Measurements from ENCODE around the gene ABCF2. TPM values are rescaled to one million over a fixed set of nuclear protein-coding genes. Genes with fewer than 3 reads are reported as not detected.

ABCF2 gene
- total and polyA plus RNA-seq, 2 of the 13 experiments (the other 11 are each of a cell fraction or from before 2014, with no cell fraction given) = 16.3 to 42.5 TPM

DNA sequence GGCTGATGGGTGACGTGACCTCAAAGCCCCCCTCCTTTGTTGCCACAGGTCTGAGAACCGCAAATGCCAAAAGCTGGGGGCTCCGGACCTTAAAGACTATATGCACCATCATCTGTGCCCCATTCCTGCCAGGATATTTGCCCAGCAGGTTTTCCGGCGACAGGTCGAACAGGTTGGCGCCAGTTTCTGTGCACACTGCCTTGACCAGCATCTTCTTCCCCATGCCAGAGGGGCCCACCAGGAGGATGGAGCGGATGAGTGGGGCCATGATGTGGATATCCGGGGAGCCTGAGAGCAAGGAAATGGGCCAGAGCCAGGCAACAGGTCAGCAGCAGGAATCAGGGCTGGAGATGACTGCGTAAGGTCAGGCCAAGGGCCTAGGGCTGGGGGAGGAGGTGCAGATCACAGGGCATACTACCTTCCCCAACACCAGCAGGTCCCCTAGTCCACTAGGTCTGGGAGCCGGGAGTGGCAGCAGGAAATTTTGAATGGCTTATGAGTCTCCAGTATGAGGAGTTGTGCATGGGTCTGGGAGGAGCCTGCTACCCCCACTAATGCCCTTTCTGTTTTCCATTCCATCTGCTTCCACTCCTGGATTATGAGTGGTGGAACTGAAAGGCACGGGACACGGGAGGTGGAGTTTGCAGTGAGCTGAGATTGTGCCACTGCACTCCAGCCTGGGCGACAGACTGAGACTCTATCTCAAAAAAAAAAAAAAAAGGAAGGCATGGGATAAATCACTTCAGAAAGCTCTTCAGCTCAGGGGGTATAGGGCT lies 33.6 kb downstream of the ABCF2 start:
- Histone ChIP-seq H3K4me2 (ENCODE audit: low read depth, low read length) (no peak overlapping the region), H3K4me1 (ENCODE audit: insufficient read depth, low read length) (no peaks in the 10 kb centered on the region), H3K27ac (ENCODE audit: extremely low read length, insufficient read depth, low read length) (no peak overlapping the region), H4K20me1 (ENCODE audit: insufficient read depth, low read length) (no peaks in the 10 kb centered on the region), H3K9ac (ENCODE audit: insufficient read depth, low read depth, low read length) (no peak overlapping the region), H3K9me3 (ENCODE audit: low read length) (no peaks in the 10 kb centered on the region), H3K4me3 (replicated peaks in 1 of 3; ENCODE audit: insufficient read depth in 1 of 3, low read depth in 2 of 3, low read length in 3 of 3) (no peak overlapping the region), H2AFZ (ENCODE audit: low read length) (no peak overlapping the region), H3K79me2 (ENCODE audit: insufficient read depth, low read length) (no peaks in the 10 kb centered on the region), H3K27me3 (ENCODE audit: control insufficient read depth in 1 of 2, insufficient read depth in 2 of 2, low read length in 2 of 2) (peaks cover 13 to 72% of the 10 kb centered on the region in 2 experiments; a peak in 4 of 5 replicates), H3K36me3 (replicated peaks in 1 of 2; ENCODE audit: control insufficient read depth in 1 of 2, insufficient read depth in 2 of 2, low read length in 2 of 2) (no peaks in the 10 kb centered on the region)
- DNase-seq (ENCODE audit: low spot score) = no peak
- FAIRE-seq = no peak
- POLR2A ChIA-PET = no interaction called here
- BruUV-seq (replicated peaks) = no TSS peak
- in situ Hi-C loops (cut with HindIII; ENCODE audit: extremely low pct_ligation_motif_present, low pct_unique_long_range_greater_than_20kb) = loop anchor here (10.0 kb wide), 1 partner anchor 111 kb away; no protein-coding TSS in a partner anchor
- TF ChIP-seq SUZ12 (IDR thresholded peaks at IDR 0.05; ENCODE audit: low read depth, low read length) = no peak
- no peak for TF ChIP-seq SRSF4 (IDR thresholded peaks at IDR 0.05; ENCODE audit: low read depth, low read length, poor library complexity, severe bottlenecking)
- TF ChIP-seq NFKB2 (CRISPR knock-in tag; IDR thresholded peaks at IDR 0.05; ENCODE audit: borderline replicate concordance) = no peak
- TF ChIP-seq, protein P1, sequence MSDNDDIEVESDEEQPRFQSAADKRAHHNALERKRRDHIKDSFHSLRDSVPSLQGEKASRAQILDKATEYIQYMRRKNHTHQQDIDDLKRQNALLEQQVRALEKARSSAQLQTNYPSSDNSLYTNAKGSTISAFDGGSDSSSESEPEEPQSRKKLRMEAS (IDR thresholded peaks at IDR 0.05) = no peak
- TF ChIP-seq, protein P2, sequence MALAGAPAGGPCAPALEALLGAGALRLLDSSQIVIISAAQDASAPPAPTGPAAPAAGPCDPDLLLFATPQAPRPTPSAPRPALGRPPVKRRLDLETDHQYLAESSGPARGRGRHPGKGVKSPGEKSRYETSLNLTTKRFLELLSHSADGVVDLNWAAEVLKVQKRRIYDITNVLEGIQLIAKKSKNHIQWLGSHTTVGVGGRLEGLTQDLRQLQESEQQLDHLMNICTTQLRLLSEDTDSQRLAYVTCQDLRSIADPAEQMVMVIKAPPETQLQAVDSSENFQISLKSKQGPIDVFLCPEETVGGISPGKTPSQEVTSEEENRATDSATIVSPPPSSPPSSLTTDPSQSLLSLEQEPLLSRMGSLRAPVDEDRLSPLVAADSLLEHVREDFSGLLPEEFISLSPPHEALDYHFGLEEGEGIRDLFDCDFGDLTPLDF (CRISPR knock-in tag; IDR thresholded peaks at IDR 0.05) = no peak
- no peak for TF ChIP-seq NPAS2 (CRISPR knock-in tag; IDR thresholded peaks at IDR 0.05; ENCODE audit: borderline replicate concordance)
- TF ChIP-seq ZNF629 (CRISPR knock-in tag; conservative IDR thresholded peaks at IDR 0.05) = no peak
- TF ChIP-seq KLF15 (CRISPR knock-in tag; IDR thresholded peaks at IDR 0.05; ENCODE audit: borderline replicate concordance) = no peak
- no peak for TF ChIP-seq KMT2B (CRISPR knock-in tag; IDR thresholded peaks at IDR 0.05)
- no peak for TF ChIP-seq TCF12 (IDR thresholded peaks at IDR 0.05)
- no peak for TF ChIP-seq TCF12 (CRISPR knock-in tag; IDR thresholded peaks at IDR 0.05)
- no peak for TF ChIP-seq BCL6 (CRISPR knock-in tag; IDR thresholded peaks at IDR 0.05)
- TF ChIP-seq, protein P3, sequence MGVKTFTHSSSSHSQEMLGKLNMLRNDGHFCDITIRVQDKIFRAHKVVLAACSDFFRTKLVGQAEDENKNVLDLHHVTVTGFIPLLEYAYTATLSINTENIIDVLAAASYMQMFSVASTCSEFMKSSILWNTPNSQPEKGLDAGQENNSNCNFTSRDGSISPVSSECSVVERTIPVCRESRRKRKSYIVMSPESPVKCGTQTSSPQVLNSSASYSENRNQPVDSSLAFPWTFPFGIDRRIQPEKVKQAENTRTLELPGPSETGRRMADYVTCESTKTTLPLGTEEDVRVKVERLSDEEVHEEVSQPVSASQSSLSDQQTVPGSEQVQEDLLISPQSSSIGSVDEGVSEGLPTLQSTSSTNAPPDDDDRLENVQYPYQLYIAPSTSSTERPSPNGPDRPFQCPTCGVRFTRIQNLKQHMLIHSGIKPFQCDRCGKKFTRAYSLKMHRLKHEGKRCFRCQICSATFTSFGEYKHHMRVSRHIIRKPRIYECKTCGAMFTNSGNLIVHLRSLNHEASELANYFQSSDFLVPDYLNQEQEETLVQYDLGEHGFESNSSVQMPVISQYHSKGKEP (CRISPR knock-in tag; IDR thresholded peaks at IDR 0.05) = no peak
- TF ChIP-seq DMAP1 (CRISPR knock-in tag; IDR thresholded peaks at IDR 0.05) = no peak
- CTCF ChIA-PET (ENCODE audit: low intra/inter-chr PET ratio, low total read pairs) = no interaction called here
- WGBS (ENCODE audit: low lambda C conversion rate) = 36% methylated on average over 13 of the region's 14 CpGs
- intact Hi-C loops (cut with micrococcal nuclease; ENCODE audit: unreplicated experiment) = no loop called here
- ATAC-seq = no peak
